A673 (cell line): ENCODE measurements around the gene IRF2. TPM values are rescaled to one million over a fixed set of nuclear protein-coding genes. Genes with fewer than 3 reads are reported as not detected.

Source experiments
- BruUV-seq: library from RNA; stranded (reverse); fragments of 400-500 nt; replicated peaks from 2 replicates; lab custom pipeline; 2021; lab: Mats Ljungman, UMichigan
- CTCF ChIA-PET: fragments of 300-600 bp; sonication (Branson Sonifier 250); formaldehyde crosslinking; loops from one replicate; lab custom pipeline; 2022; ENCODE audit warnings: antibody characterized with exemption; lab: Charles Lee
- POLR2A ChIA-PET: fragments of 300-600 bp; sonication (Branson Sonifier 250); formaldehyde crosslinking; loops from one replicate; lab custom pipeline; 2022; ENCODE audit warnings: antibody characterized with exemption; ENCODE audit not compliant: low non-redundant PET; lab: Charles Lee
- DNase-seq: peaks from one replicate; pipeline ENCODE4 v3.0.0-alpha.2; 2015; ENCODE audit warnings: low spot score
- H3K27ac ChIP-seq: fragments of 200-600 bp; sonication (generic); 2 replicates; pipeline ENCODE4 v1.5.1; 2016; ENCODE audit warnings: mixed run types, low read depth, mild to moderate bottlenecking, mixed read lengths, antibody characterized with exemption, low read length; ENCODE audit not compliant: poor library complexity, severe bottlenecking
- H3K27me3 ChIP-seq: fragments of 200-600 bp; sonication (generic); replicated peaks from 2 replicates; pipeline ENCODE4 v1.6.1; 2017; ENCODE audit warnings: mixed run types, low read depth, mild to moderate bottlenecking, mixed read lengths, antibody characterized with exemption, low read length; ENCODE audit not compliant: insufficient read depth, poor library complexity
- H3K36me3 ChIP-seq: fragments of 200-600 bp; sonication (generic); 2 replicates; pipeline ENCODE4 v1.6.1; 2016; ENCODE audit warnings: mixed run types, mild to moderate bottlenecking, mixed read lengths, antibody characterized with exemption, low read length; ENCODE audit not compliant: insufficient read depth, poor library complexity, severe bottlenecking
- H3K4me1 ChIP-seq: fragments of 200-600 bp; sonication (generic); 2 replicates; pipeline ENCODE4 v1.6.1; 2017; ENCODE audit warnings: mixed run types, mild to moderate bottlenecking, mixed read lengths, antibody characterized with exemption, low read length; ENCODE audit not compliant: insufficient read depth, poor library complexity, severe bottlenecking
- H3K4me3 ChIP-seq: fragments of 200-600 bp; sonication (generic); 2 replicates; pipeline ENCODE4 v1.5.1; 2016; ENCODE audit warnings: low read depth, mixed run types, mild to moderate bottlenecking, mixed read lengths, low read length; ENCODE audit not compliant: poor library complexity, severe bottlenecking
- H3K9me3 ChIP-seq: fragments of 200-600 bp; sonication (generic); 2 replicates; pipeline ENCODE4 v1.6.1; 2016; ENCODE audit warnings: mixed run types, low read depth, mild to moderate bottlenecking, mixed read lengths, antibody characterized with exemption, low read length; ENCODE audit not compliant: poor library complexity, severe bottlenecking
- CTCF ChIP-seq: fragments of 300-800, 200-600 bp; sonication (generic); conservative IDR thresholded peaks from 2 replicates; pipeline ENCODE4 v1.5.1; 2017; ENCODE audit warnings: low read depth, mild to moderate bottlenecking, antibody characterized with exemption, low read length, moderate library complexity, mixed read lengths
- EZH2 ChIP-seq: fragments of 200-600 bp; sonication (generic); IDR thresholded peaks from 2 replicates; pipeline ENCODE4 v1.6.1; 2017; ENCODE audit warnings: borderline replicate concordance, low read depth, mild to moderate bottlenecking, mixed read lengths, antibody characterized with exemption, low read length; ENCODE audit not compliant: poor library complexity, severe bottlenecking
- intact Hi-C: fragments of 100-400 bp; cut with micrococcal nuclease; formaldehyde crosslinking; loops from one replicate; pipeline ENCODE4 v1.10.0; 2022; ENCODE audit not compliant: unreplicated experiment
- total RNA-seq: library from RNA; stranded (reverse); gene quantifications from 2 replicates; pipeline ENCODE4 v1.2.3, GENCODE V29; 2021

IRF2 gene
- total RNA-seq, 1 experiment from 2014 or later, result 28.2 TPM

DNA sequence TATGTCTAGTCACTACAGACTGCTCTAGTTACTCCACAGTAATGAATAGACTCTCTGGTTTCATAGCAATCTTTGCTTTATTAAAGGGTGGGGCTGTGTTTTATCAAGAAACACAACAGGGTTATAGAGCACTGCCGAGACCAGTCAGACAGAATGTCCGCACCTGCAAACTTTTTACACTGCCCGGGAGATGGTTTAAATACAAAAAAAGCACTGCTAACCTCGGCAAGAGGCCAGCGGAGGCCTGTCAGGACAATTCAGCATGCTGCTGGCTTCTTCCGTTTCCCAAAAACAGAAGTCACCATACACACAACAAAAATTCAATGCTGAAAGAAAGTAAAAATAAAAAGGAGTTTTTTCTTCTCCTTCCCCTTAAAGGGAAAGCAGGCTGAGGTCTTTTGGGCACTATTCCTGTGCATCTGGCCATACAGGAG, 67.4 kb downstream of the IRF2 start:
- no peaks in the 10 kb centered on the region for H3K9me3 ChIP-seq
- CTCF ChIA-PET, result no interaction called here
- intact Hi-C loops, result no loop called here
- no peak for TF ChIP-seq EZH2
- TF ChIP-seq CTCF, result no peak
- H3K27ac ChIP-seq, result peak overlapping the region; percentile 50
- H3K27me3 ChIP-seq, result no peaks in the 10 kb centered on the region
- no TSS peak for BruUV-seq
- no peak overlapping the region for H3K4me3 ChIP-seq
- H3K36me3 ChIP-seq, result peaks cover 29% of the 10 kb centered on the region
- POLR2A ChIA-PET, result no interaction called here
- H3K4me1 ChIP-seq, result peaks cover 19% of the 10 kb centered on the region
- DNase-seq, result no peak

GRCh38 chr4:184404047-184404446, 70.3 kb downstream of the IRF2 start:
- ChIA-PET POLR2A (no interaction called here), CTCF (no interaction called here)
- Histone ChIP-seq H3K4me1 (peaks cover 34% of the 10 kb centered on the region), H3K36me3 (peaks cover 25% of the 10 kb centered on the region), H3K27me3 (no peaks in the 10 kb centered on the region), H3K9me3 (no peaks in the 10 kb centered on the region), H3K4me3 (no peak overlapping the region), H3K27ac (no peak overlapping the region)
- DNase-seq, result no peak
- no peak for TF ChIP-seq CTCF
- no peak for TF ChIP-seq EZH2
- intact Hi-C loops, result no loop called here
- BruUV-seq, result no TSS peak

DNA sequence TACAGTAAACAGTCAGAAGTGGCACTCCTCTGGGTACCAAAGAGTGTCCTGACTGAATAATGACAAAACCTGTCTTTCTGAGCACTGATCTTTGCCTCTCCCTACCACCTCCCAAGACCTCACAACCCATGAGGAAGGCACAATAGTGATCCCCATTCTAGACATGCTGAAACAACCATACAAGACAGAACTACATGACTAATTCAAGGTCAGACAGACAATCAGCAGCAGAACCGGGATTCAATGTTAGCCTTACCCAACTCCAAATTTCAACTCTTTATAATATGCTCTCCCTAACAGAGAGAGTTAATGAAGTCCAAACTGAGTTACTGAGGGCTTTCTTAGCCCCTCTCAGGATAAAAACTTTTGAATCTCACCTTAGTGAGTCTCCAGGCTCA, 71.0 kb downstream of the IRF2 start:
- no peak for TF ChIP-seq EZH2
- no peak for TF ChIP-seq CTCF
- no peak overlapping the region for H3K4me3 ChIP-seq
- no peak overlapping the region for H3K27ac ChIP-seq
- intact Hi-C loops, result no loop called here
- H3K4me1 ChIP-seq, result peaks cover 30% of the 10 kb centered on the region
- POLR2A ChIA-PET, result no interaction called here
- H3K36me3 ChIP-seq, result peaks cover 25% of the 10 kb centered on the region
- CTCF ChIA-PET, result no interaction called here
- no peaks in the 10 kb centered on the region for H3K27me3 ChIP-seq
- DNase-seq, result no peak
- H3K9me3 ChIP-seq, result no peaks in the 10 kb centered on the region
- BruUV-seq, result no TSS peak
